HG03159 (cell line): Measurements from ENCODE around the gene SLC18A2.

Source experiments
- ATAC-seq: cut with Tn5 transposase; IDR thresholded peaks from one replicate; pipeline ENCODE4 v1.9.1; 2021; ENCODE audit warnings: mild to moderate bottlenecking, moderate library complexity; ENCODE audit not compliant: unreplicated experiment

SLC18A2 gene

DNA sequence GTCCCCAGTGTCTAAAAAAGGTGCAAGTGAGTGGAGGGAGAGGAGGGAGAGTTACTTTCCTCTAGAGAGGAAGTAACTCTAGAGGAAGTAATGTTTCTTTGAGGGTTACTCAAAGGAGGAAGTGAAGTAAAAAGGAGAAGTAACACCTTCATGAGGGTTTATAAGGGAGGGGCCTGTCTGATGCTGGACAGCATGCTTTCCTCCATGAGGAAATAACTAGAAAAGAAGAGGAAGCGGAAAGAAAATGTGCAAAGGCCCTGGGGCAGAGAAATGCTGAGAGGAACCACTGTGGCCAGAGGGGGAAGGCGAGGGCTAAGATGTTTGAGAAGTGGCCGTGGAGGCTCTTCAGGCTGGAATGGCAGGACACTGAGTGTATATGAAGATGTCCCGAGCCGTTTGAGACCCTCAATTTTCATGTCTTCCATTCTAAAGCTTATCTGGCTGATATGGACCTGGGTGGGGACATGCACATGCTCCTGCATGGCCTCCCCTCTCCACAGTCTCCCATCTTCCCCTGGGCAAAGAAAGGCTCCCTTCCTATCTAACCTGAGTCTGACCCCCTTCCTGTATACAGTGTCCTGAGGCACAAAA, 3.4 kb upstream of the SLC18A2 start:
- peak; percentile 80 for ATAC-seq

DNA sequence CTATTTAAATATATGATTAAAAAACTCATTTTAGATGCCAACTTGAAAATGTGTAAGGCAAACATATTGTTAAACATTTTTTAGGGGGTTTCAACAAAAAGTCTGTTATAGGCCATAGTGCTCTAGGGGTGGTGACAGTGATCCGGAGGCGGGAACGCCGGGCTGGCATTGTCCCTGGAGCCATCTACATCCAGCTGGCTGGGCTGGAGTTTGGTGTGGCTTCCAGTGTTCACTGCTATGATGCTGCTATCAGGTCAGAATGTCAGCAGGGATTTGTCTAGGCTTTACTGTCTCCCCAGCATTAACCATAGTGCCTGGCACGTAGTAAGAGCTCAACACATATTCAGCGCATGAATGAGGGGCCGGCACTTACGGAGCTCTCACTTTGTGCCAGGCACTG, 1.9 kb upstream of the SLC18A2 start:
- no peak for ATAC-seq

DNA sequence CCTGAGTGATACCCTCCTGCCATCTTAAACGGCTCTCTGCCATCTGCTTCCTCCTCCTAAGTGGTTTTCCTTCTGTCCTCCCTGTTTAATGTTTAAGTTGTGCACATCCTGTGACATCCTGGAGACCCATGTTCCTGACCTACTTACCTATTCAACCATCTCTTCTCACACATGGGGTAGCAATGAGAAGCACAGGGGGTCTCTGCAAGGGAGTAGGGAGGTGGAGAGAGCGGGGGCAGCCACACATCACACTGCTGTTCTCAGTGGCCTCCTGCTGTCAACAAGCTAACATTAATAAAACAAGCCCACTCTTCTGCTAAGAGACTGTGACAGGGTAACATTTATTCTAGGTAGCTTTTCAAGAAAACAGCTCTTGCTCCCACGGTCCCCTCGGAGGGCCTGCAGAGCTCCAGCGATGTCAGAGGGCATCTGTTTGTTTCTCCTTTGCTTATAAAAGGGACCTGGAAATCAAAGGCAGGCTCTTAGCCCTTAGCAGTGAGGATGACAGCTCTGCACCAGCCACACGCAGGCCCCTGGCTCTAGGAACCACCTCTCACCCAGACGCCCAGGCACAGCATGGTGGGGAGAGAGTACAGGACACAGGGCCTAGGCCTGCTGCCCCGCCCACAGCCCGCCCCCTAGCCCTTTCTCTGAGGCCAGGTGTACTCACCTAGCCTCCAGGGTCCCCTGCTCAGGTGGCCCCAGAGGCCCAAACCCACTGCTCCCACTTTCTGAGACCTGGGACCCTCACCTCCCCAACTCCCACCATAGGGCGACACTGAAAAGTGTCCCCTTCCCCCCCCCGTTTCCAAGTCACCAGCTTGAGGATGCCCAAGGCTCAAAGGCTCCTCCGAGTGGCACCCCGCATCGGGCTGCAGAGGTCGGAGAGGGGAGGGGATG, 943 bp upstream of the SLC18A2 start:
- ATAC-seq, result no peak

DNA sequence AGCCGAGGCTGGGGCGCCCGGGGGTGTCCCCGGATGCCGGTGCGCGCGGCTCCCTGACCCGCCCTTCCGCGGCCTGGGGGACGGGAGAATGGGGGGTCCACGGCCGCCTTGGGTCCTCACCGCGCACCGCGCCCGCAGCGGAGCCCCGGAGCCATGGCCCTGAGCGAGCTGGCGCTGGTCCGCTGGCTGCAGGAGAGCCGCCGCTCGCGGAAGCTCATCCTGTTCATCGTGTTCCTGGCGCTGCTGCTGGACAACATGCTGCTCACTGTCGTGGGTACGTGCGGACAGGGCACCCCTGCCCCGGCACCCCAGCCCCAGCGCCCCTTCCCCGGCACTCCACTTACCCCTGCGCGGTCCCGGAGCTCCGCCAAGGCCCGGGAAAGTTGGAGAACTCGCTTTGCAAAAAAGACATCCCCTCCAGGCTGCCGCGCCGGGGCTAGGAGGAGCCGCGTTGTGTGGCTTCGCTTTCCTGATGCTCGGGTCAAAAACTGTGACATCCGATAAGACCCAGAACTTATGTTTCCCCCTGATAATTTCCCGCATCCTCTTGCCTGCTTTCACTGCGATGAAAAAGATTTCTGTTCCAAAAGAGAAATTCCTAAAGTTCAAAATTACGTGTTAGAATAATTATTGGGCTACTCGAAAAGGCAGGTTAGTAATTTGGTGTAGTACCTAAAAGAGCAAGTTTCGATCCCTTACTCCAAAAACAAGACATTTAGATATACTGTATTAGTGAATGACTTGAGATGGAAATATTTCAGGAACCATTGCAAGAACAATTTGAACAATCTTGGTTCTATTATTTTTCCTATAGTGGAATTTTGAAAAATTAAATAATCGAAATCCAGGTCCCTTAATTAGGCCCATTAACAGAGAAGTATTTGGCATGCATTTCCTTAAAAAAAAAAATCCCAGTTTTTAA, 888 bp downstream of the SLC18A2 start:
- ATAC-seq, result no peak

DNA sequence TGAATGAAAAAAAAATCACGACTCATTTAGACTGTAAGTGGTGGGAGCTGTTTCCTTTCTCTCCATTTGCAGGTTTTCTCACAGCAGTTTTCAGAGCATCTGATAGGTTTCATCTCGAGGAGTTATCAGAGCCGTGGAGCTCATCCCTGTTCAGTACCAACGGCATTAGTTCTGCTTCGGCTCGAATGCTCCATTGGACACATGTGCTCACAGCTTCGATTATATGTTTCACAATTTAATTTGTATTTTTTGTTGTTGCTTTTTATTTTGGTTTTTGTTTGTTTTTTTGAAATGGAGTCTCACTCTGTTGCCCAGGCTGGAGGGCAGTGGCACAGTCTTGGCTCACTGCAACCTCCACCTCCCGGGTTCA, 1.5 kb downstream of the SLC18A2 start:
- no peak for ATAC-seq

DNA sequence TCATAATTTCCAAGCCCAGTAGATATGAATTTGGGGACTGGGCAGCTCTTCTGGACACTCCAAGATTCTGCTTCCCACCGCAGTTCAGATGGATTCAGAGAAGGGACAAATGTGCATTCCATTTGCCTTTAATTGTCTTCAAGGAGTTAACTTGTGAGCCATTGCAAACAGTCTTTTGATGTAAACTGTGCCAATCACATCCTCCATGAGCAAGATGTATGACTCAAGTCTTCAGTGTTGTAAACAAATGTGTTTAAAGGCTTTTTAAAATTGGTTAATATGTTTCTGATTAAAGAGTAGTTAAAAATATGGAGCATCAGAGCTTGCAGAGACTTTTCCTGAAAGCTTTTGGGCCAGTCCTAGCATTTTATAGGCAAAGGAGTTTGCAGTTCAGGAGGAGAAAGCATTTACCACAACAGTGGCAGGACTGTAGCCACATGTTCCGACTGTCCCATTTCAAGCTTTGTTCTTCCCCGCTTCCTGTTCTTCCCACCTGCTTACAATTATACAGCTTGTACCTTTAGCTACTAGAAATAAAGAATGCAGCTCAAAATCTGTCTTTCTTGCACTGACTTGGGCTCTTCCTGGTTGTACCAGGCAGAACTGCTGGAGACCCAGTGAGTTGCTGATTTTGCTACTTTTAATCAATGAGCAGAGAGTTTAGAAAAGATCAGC, 6.2 kb downstream of the SLC18A2 start:
- ATAC-seq, result no peak

DNA sequence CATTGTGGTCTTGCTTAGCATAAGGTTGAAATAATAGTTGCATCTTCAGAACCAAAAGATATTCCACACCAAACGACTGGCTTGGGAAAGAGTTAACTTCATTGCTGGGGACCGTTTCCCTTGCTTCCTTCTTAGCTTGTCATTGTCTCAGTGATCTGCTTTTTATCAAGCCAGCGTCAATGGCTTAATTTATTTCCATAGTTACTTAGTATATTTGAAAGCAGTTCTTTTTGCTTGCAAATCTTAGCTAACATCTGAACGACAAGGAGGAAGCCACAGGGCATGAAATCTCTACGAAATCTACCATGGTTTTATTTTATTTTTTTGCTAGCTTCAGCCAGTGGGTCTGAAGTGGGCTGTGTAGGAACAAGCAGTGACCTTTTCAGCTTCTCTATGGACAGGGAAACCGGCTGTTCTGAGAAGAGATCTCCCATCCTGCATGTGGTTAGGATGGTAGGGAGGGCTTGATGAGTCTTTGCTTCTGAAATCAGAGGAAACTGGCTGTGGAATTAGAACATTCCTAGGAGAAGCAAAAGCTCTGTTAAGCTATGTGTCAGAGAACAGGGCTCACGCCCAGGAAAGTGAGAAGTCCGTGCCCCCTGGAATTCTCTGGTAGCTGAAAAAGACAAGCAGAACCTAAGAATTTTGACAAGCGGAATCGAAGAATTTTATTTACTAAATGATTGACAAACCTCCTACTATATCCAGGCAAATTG, 8.0 kb downstream of the SLC18A2 start:
- ATAC-seq, result no peak

DNA sequence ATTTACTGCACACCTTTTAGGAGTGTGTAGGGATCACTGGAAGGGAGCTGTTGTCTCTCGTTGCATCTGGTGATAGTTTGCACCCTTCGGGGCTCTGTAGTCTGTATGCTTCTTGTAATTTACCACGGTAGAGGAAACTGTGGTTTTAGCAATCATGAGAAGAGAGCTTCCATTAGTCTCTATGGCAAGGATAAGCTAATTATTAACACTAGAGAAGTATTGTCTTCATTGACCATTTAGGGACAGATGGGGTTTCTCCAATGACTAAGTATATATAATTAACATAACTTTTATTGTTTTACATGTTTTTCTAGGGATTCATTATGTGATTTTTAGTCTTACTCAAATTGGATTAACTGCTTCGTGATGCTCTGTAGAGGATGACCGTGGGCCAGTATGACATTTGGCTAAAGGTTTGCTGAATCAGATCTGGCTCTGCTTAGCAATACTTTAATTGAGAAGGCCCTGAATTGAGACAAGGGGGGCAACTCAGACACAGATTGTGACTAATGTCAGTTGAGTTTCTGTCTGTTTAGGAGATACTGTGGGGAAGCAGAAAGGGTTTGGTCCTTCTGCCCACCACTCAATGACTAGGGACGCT, 8.7 kb downstream of the SLC18A2 start:
- no peak for ATAC-seq

DNA sequence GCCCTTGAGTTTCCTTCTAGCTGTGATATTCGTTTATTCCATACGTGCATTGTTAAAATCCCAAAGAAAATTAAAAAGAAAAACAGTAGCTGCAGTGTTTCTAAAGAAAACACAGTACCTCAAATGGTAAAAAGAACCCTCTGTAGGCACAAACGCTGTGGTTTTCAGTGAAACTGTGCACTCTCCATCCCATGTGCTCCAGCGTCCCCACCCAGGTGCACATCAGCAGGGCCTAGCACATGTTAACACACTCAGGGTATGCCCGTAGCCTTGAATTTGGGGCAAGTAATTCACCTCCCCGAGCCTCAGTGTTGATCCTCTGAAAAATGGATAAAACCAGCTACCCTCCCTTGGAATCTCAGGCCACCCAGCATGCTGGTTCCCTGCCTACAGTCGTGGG, 9.5 kb downstream of the SLC18A2 start:
- no peak for ATAC-seq

DNA sequence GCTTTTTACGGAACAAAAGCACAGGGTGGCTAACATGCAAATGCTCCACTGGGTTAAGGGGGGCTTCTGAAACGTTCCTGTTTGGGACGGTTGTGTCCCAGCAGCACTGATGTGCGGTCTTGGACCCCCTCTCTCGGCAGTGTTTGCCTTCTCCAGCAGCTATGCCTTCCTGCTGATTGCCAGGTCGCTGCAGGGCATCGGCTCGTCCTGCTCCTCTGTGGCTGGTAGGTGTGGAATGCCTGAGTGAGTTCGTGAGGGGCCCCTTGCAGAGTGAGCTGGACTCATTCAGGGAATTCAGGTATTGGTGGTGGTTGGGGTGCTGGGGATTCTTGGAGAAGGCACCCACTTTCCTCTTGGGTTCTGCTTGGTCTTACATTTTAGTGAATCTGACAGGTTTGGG, 13.0 kb downstream of the SLC18A2 start:
- ATAC-seq, result no peak

DNA sequence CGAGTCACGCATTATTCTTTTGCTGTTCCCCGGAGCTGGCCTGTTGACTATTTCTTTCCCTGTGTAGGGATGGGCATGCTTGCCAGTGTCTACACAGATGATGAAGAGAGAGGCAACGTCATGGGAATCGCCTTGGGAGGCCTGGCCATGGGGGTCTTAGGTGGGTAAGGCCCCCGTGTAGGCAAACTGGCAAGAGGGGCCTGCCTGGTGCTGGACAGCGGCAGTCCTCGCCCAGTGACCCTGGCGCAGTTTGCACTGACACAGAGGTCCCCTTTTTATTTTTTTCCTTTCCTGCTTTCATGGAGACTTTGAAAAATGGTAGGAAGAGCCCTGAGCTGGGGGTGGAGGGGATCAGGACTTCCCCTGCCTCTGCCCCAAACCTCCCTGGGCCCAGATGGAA, 13.4 kb downstream of the SLC18A2 start:
- no peak for ATAC-seq

DNA sequence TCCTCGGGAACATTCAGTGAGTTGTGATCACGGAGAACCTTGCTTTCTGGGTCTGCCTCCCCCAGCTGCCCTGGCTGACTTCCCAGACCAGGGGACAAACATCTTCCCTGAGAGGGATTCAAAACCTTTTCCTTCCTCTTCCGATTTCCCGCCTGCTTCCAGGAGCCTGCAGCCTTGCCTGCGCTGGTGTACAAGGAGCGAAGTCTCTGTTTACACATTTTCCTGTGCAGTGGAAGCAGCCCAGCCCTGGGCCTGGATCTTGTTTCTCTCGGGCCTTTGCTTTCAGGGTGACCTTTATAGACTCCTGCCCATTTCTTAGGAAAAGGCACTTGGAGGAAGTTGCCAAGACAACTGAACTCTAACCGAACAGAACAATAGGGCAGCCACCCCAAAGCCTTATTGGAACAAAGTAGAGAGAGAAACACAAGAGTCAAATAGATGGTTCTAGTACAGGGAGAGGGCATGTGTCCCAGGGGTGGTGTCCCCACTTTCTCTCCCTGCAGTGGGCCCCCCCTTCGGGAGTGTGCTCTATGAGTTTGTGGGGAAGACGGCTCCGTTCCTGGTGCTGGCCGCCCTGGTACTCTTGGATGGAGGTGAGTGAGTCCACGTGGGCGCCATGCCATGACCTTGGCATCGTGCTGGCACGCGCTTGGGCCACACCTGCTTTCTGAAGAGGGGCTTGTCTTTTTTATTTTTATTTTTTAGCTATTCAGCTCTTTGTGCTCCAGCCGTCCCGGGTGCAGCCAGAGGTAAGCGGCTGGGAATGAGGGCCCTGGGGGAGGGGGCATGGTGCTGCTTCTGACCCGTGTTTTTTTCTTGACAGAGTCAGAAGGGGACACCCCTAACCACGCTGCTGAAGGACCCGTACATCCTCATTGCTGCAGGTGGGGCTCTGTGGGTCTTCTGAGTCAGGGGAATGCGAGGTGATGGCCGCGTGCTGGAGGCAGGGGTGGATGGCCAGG, 14.1 kb downstream of the SLC18A2 start:
- ATAC-seq, result no peak

DNA sequence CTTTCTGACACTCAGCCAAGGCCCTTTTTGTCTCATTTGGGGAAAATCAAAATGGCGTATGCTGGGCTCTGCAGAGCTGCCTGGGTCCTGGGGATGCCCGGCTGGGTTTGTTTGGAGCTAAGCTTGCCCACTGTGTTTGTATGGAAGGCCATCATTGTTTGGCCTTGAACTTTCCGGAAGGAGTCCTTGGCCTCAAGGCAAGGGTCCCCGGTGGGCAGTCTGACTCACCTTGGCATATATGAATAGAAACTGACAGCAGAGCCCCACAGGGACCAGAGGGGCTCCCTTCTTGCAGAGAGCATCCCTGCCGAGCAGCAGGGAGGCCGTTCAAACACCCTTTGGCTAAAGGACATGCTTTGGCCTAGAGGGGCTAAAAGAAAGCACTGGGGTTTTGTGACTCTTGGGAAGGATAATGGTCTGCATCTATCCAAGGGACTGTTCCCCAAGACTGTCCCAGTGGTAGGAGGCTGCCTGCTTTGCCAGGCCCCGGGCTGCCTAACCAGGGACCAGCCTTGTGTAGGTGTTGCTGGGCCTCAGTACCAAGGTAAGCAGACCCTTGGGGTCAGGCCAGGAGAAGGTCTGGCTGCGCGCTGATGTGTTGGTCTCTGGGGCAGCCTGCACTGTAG, 15.0 kb downstream of the SLC18A2 start:
- no peak for ATAC-seq

DNA sequence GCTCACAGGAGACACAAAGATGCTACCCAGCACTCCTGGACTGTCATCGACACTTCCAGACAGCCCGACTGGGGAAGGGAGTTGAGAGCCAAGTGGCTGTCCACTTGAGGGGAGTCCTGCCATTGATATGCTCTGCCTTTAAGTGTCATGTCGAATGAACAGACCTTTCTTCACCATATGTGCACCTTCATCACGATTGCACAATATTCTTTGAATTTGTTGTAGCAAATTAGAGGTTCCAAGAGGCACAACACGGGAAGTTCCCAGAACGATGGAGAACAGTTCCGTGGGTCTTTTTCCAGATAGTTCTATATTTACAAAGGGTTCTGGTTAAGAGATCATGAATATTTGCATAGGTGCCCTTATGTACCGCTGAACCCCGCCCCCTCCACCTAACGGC, 16.0 kb downstream of the SLC18A2 start:
- no peak for ATAC-seq

DNA sequence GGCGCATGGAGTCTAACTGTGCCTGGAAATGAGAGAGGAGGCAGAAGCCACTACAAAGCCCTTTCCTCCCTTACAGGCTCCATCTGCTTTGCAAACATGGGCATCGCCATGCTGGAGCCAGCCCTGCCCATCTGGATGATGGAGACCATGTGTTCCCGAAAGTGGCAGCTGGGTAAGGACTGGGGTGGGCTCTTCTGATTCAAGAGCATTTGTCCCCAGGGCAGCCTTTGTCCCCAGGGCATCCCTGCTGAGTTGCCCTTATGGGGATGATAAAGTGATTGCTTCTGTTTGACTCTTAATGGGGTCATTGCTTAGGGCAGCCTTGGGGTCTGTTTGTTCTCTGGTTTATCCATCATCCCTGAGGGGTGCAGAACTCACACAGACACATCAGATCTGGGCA, 16.8 kb downstream of the SLC18A2 start:
- ATAC-seq, result no peak

DNA sequence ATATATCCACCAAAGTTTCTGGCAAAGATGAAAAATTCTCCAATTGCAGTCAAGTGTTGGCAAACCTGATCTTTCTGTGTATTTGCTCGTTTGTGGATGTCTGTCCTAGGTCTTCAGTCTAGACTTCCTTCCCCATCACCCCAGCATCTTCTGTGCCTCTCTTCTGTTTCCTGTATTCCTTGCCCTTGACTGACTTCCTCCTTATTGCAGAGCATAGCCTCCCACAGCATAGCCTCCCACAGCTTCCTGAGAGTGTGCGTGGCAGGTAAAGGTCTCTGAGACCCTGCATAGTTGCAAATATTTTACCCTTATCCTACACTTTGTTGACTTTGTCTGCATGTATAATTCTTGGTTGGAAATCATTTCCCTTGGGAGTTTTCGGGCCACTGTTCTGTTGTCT, 18.4 kb downstream of the SLC18A2 start:
- no peak for ATAC-seq

DNA sequence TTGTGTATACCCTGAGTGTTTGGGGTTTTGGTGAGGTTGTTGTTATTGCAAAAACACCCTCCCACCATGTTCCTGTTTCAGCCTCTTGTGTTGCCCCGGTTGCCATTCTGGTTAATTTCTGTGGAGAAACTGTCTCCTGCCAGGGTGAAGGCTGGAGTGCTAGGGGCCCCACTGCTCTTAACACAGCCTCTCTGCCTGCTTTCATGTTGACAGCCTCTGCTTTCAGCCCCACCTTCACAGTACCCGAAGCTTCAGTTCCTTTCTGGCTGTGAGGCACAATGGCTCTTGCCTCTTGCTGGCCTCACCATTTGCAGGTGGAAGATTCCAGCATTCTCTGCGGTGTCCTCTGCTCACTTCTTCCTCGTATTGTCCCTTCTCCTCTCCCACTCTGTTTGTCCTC, 19.2 kb downstream of the SLC18A2 start:
- no peak for ATAC-seq

DNA sequence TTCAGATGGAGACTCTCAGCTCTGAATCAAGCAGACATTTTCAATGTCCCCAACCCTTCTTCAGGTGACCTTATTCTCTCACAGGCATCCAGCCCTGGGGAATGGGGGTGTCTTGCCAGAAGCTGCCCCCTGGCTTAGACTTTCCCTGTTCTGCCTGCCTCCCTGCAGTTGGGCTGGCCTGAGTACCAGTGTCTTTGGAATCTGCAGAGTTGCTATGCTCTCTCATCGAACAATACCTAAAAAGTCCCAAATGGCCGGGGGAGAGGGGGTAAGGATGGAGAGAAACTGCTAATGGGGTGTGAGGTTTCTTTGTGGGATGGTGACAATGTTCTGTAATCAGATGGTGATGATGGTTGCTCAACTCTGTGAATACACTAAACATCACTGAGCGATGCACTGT, 20.6 kb downstream of the SLC18A2 start:
- ATAC-seq, result no peak
